SU-DHL-6 (cell line): ENCODE data around the gene FAM171A2.
"Not testable (repeated sequence)": the region's sequence is repeated elsewhere in the genome, so short reads cannot be mapped to it uniquely, and the experiment has no call there.

Source experiments
- H2AFZ ChIP-seq: fragments of 200-600 bp; sonication (generic); 2 replicates; pipeline ENCODE4 v1.6.1; 2014; ENCODE audit warnings: low read depth, mild to moderate bottlenecking, moderate library complexity, mixed read lengths, antibody characterized with exemption, low read length; ENCODE audit not compliant: severe bottlenecking
- H3F3A ChIP-seq: fragments of 200-600 bp; shearing (Covaris generic); 2 replicates; pipeline ENCODE4 v1.6.0; 2016; ENCODE audit warnings: antibody characterized with exemption, mild to moderate bottlenecking; ENCODE audit not compliant: insufficient read depth
- H3K27ac ChIP-seq: fragments of 200-600 bp; sonication (generic); 2 replicates; pipeline ENCODE4 v1.5.1; 2016; ENCODE audit warnings: low read depth, mild to moderate bottlenecking, low read length, moderate library complexity, mixed read lengths
- H3K27me3 ChIP-seq: fragments of 200-600 bp; sonication (generic), shearing (Covaris generic); 2 replicates; pipeline ENCODE4 v1.6.0; 2014; ENCODE audit warnings: mild to moderate bottlenecking, low read length
- H3K36me3 ChIP-seq: fragments of 200-600 bp; sonication (generic); 2 replicates; pipeline ENCODE4 v1.6.1; 2014; ENCODE audit warnings: mild to moderate bottlenecking, low read length, mixed read lengths
- H3K4me2 ChIP-seq: fragments of 300-600, 200-600 bp; shearing (Covaris generic), sonication (generic); 2 replicates; pipeline ENCODE4 v1.6.0; 2014; ENCODE audit warnings: low read length, low read depth, mild to moderate bottlenecking; ENCODE audit not compliant: poor library complexity, severe bottlenecking
- H3K4me3 ChIP-seq: fragments of 200-600 bp; sonication (generic); 2 replicates; pipeline ENCODE4 v1.5.1; 2014; ENCODE audit warnings: antibody characterized with exemption, low read length, mild to moderate bottlenecking, mixed read lengths; ENCODE audit not compliant: insufficient read depth, poor library complexity, severe bottlenecking
- H3K79me2 ChIP-seq: fragments of 200-600 bp; sonication (generic); 2 replicates; pipeline ENCODE4 v1.6.1; 2014; ENCODE audit warnings: mild to moderate bottlenecking, low read length, moderate library complexity; ENCODE audit not compliant: insufficient read depth
- H3K9ac ChIP-seq: fragments of 200-600 bp; sonication (generic); 2 replicates; pipeline ENCODE4 v1.7.0; 2014; ENCODE audit warnings: mild to moderate bottlenecking, low read length
- H3K9me2 ChIP-seq: fragments of 200-600 bp; sonication (generic); replicated peaks from 2 replicates; pipeline ENCODE4 v1.6.1; 2014; ENCODE audit warnings: low read length; ENCODE audit not compliant: insufficient read depth
- H3K9me3 ChIP-seq: fragments of 200-600 bp; sonication (generic); 2 replicates; pipeline ENCODE4 v1.6.1; 2014; ENCODE audit warnings: low read length, mixed read lengths; ENCODE audit not compliant: insufficient read depth
- H4K20me1 ChIP-seq: fragments of 200-600 bp; sonication (generic); 2 replicates; pipeline ENCODE4 v1.6.1; 2014; ENCODE audit warnings: low read depth, mild to moderate bottlenecking, antibody characterized with exemption, low read length, moderate library complexity, mixed read lengths
- CTCF ChIP-seq: fragments of 200-600 bp; sonication (generic); IDR thresholded peaks from one replicate; pipeline ENCODE4 v1.5.1; 2017; ENCODE audit warnings: antibody characterized with exemption, mild to moderate bottlenecking, low read length, moderate library complexity; ENCODE audit not compliant: insufficient read depth, poor library complexity, severe bottlenecking
- EZH2phosphoT487 ChIP-seq: fragments of 200-600 bp; sonication (generic), shearing (Covaris generic); conservative IDR thresholded peaks from 2 replicates; pipeline ENCODE4 v1.6.1; 2018; ENCODE audit warnings: mild to moderate bottlenecking, antibody characterized with exemption, low read length, moderate library complexity, mixed read lengths

Gene FAM171A2

GRCh38 chr17:44397479-44398440 lies 34.1 kb upstream of the FAM171A2 start:
- H3K9me2 ChIP-seq: no peaks in the 10 kb centered on the region
- no peaks in the 10 kb centered on the region for H3K27me3 ChIP-seq
- TF ChIP-seq EZH2phosphoT487: no peak
- no peak for TF ChIP-seq CTCF
- no peak overlapping the region for H3K9ac ChIP-seq
- H3K4me3 ChIP-seq: no peak overlapping the region
- no peak overlapping the region for H2AFZ ChIP-seq
- H3K9me3 ChIP-seq: no peaks in the 10 kb centered on the region
- H3F3A ChIP-seq: peaks cover 5% of the 10 kb centered on the region; the same call in 1 of the 2 replicates
- H3K79me2 ChIP-seq: no peaks in the 10 kb centered on the region
- no peak overlapping the region for H3K4me2 ChIP-seq
- no peak overlapping the region for H3K27ac ChIP-seq
- peaks cover 6% of the 10 kb centered on the region; the same call in 1 of the 2 replicates for H3K36me3 ChIP-seq
- H4K20me1 ChIP-seq: no peaks in the 10 kb centered on the region

GRCh38 chr17:44396946-44397345 lies 33.3 kb upstream of the FAM171A2 start:
- Histone ChIP-seq H3K4me2 (no peak overlapping the region), H3F3A (peaks cover 5% of the 10 kb centered on the region; the same call in 1 of the 2 replicates), H3K9ac (no peak overlapping the region), H3K27me3 (no peaks in the 10 kb centered on the region), H3K9me2 (no peaks in the 10 kb centered on the region), H3K36me3 (peaks cover 3% of the 10 kb centered on the region; the same call in 1 of the 2 replicates), H3K27ac (no peak overlapping the region), H2AFZ (no peak overlapping the region), H4K20me1 (no peaks in the 10 kb centered on the region), H3K4me3 (no peak overlapping the region), H3K79me2 (no peaks in the 10 kb centered on the region), H3K9me3 (no peaks in the 10 kb centered on the region)
- TF ChIP-seq CTCF: no peak
- no peak for TF ChIP-seq EZH2phosphoT487

- Histone ChIP-seq H3K9me3 (no peaks in the 10 kb centered on the region), H3K27me3 (no peaks in the 10 kb centered on the region), H3K9me2 (no peaks in the 10 kb centered on the region), H4K20me1 (no peaks in the 10 kb centered on the region), H3K4me2 (no peak overlapping the region), H3K9ac (no peak overlapping the region), H3K4me3 (no peak overlapping the region), H3K36me3 (no peaks in the 10 kb centered on the region; the same call in 1 of the 2 replicates), H3K27ac (no peak overlapping the region), H3K79me2 (no peaks in the 10 kb centered on the region), H3F3A (peaks cover 5% of the 10 kb centered on the region; the same call in 1 of the 2 replicates), H2AFZ (no peak overlapping the region)
- TF ChIP-seq CTCF: no peak
- TF ChIP-seq EZH2phosphoT487: no peak
Measured at GRCh38 chr17:44394833-44395232, 31.2 kb upstream of the FAM171A2 start.

- not testable (repeated sequence) for H3K79me2 ChIP-seq
Measured at GRCh38 chr17:44394112-44394511, 30.5 kb upstream of the FAM171A2 start.

More at GRCh38 chr17:44394112-44394511, 30.5 kb upstream of the FAM171A2 start:
- H3K4me2 ChIP-seq, H3K9ac ChIP-seq, H3K36me3 ChIP-seq, H3K9me2 ChIP-seq, H2AFZ ChIP-seq, H3K9me3 ChIP-seq, H3F3A ChIP-seq, H4K20me1 ChIP-seq, H3K4me3 ChIP-seq, H3K27ac ChIP-seq, H3K27me3 ChIP-seq: not testable (repeated sequence)
